GM10266 (cell line): ENCODE measurements around the gene GMFB.

ENCODE experiments used
- DNase-seq: peaks from one replicate; pipeline ENCODE4 v3.0.0; 2012; ENCODE audit errors: extremely low spot score
- CTCF ChIP-seq: IDR thresholded peaks from 2 replicates; pipeline ENCODE4 v1.5.1; 2012; ENCODE audit warnings: mild to moderate bottlenecking, low read depth; ENCODE audit not compliant: control insufficient read depth, insufficient read depth; ENCODE audit errors: missing control alignments

The GMFB gene

DNA sequence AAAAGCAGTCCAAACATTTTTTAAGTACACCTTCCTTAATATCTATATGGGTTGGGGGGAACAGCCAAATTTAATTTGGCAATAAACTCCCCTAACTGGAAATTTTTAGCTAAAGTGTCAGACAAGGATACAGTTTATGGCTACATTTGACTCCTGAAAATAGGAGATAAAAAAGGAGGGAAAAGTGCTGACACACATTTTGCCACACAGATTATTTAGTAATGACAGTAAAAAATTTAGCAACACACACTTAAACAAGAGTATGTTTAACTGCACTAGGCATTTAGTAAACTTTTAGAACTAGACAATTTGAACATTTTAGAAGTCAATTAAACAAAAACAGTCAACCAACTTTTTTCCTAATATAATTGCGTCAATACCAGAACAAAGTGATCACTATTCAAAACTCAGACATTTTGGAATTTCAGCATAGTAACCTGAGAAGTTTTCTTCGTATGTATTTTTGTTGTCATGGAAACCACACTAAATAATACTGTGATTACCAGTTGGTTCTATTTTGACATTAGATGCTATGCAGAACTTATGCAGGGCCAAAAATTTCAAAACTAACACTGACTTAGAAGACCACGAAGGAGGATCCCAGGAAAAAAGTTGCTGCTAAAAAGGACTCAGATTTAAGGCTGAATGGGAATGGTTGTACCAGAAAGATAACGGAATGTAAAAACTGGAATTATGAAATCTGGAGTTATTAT lies 13.4 kb downstream of the GMFB start:
- no peak for DNase-seq
- no peak for TF ChIP-seq CTCF

- TF ChIP-seq CTCF = no peak
- DNase-seq = no peak
These were observed 14.5 kb downstream of the GMFB start for GRCh38 chr14:54474232-54474793.

DNA sequence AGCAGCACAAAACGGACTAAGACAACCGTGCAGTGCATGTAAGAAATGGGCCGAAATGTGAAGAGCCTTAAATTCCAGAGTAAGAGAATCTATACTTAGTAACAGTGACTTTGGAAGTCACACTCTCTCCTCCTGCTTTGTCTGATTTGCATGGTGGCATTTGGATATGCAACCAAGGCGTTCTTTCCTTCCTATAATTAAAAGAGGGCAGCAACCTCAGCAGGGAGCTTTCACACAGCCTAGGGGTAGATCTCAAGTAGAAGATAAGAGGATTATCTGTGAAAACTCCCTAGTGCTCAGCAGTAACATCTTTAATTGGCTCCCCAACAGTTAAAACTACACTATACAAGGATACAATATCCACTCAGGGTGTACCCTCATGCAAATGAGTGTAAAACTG lies 16.5 kb downstream of the GMFB start:
- no peak for DNase-seq

DNA sequence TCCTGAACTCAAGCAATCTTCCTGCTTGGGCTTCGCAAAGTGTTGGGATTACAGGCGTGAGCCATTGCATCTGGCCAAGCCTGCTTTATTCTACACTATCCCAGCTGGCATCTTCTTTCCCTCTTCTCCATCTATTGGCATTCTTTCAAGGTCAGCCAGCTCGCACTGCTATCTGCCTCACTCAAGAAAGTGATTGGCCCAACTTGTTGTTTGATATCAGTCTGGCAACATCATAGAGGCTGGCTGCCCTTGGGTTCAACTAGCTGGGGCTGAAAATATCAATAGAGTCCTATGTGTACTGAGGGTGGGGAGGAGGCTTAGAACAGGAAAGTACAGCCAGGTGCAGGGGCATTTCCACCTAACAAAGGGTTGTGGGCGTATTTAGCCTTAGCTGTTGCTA lies 17.1 kb downstream of the GMFB start:
- DNase-seq = no peak
- no peak for TF ChIP-seq CTCF

More for the DNA sequence above, 16.5 kb downstream of the GMFB start:
- no peak for TF ChIP-seq CTCF

GRCh38 chr14:54470701-54471100 lies 18.1 kb downstream of the GMFB start:
- no peak for TF ChIP-seq CTCF
- DNase-seq = no peak

GRCh38 chr14:54467280-54467679 lies 21.5 kb downstream of the GMFB start:
- TF ChIP-seq CTCF = no peak
- no peak for DNase-seq

GRCh38 chr14:54465654-54466053 lies 23.1 kb downstream of the GMFB start:
- no peak for DNase-seq
- no peak for TF ChIP-seq CTCF
